GM12891 (cell line): Measurements from ENCODE around the gene FKBP8.

ENCODE experiments used
- DNase-seq: peaks from one replicate; pipeline ENCODE4 v3.0.0; 2011; ENCODE audit warnings: low spot score; ENCODE audit not compliant: insufficient read length
- FAIRE-seq: peaks from 2 replicates; lab custom pipeline; 2011; peaks lifted over from hg19 to GRCh38; lab: Jason Lieb, UNC
- PAX5 ChIP-seq: IDR thresholded peaks from 2 replicates; pipeline ENCODE4 v1.6.1; 2011; ENCODE audit warnings: low read length, moderate library complexity, mild to moderate bottlenecking; ENCODE audit not compliant: insufficient read depth, severe bottlenecking
- POLR2A ChIP-seq: IDR thresholded peaks from 2 replicates; pipeline ENCODE4 v1.6.1; 2011; ENCODE audit warnings: low read depth, low read length, control low read depth
- POLR2AphosphoS5 ChIP-seq: IDR thresholded peaks from 2 replicates; pipeline ENCODE4 v1.6.1; 2011; ENCODE audit warnings: low read depth, low read length, control low read depth
- POU2F2 ChIP-seq: IDR thresholded peaks from 2 replicates; pipeline ENCODE4 v1.6.1; 2011; ENCODE audit warnings: low read depth, mild to moderate bottlenecking, control low read depth, low read length, moderate library complexity
- SPI1 ChIP-seq: IDR thresholded peaks from 2 replicates; pipeline ENCODE4 v1.6.1; 2011; ENCODE audit warnings: low read depth, low read length, control low read depth
- TAF1 ChIP-seq: IDR thresholded peaks from 2 replicates; pipeline ENCODE4 v1.6.1; 2011; ENCODE audit warnings: low read depth, low read length, control low read depth

The FKBP8 gene

DNA sequence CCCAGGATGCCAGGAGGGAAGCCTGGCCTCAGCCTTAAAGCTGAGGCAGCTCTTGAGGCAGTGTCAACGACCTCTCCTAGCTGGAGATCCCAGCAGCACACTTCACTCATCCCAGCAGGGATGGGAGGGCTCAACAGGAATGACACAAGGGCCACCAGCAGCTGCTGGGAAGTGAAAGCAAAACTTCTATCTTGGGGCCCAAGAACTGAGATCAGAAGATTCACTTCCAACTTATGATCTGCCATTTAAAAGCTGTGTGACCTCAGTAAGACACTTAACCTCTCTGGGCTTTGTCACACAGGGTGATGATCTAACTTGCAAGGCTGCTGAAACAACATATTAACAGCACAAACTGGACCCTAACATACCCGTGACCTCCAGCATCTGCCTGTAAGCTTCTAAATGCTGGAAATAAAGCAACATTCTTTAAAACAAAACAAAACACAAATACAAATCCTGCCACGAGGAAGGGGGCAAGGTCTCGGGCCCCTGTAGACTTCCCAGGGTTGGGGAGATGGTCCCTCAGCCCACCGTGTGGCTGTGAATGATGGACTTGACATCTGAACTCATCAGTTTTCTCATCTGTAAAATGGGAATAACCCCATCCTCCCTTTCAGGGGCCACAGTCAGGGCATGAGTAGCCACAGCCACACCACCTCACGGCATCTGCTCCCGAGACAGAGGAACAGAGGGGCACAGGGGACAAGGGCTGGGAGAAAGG, 44.2 kb downstream of the FKBP8 start:
- peak; percentile 83 for FAIRE-seq
- no peak for DNase-seq
- 0 out of 2 replicates have a peak, but pooled peaks have one; percentile 8 for TF ChIP-seq SPI1
- TF ChIP-seq POLR2A: no peak

DNA sequence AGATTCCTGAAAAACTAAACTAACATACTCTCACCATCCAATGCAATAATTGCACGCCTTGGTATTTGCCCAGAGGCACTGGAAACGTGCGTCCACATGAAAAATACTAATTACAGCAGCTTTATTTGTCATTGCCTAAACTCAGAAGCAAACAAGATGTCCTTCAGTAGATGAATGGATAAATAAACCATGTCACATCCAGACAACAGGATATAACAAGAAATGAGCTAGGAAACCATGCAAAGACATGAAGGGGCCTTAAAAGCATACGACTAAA, 46.5 kb downstream of the FKBP8 start:
- FAIRE-seq (no peak), DNase-seq (no peak)
- TF ChIP-seq POLR2AphosphoS5 (no peak), POU2F2 (no peak), TAF1 (no peak), POLR2A (no peak), PAX5 (no peak), SPI1 (no peak)

DNA sequence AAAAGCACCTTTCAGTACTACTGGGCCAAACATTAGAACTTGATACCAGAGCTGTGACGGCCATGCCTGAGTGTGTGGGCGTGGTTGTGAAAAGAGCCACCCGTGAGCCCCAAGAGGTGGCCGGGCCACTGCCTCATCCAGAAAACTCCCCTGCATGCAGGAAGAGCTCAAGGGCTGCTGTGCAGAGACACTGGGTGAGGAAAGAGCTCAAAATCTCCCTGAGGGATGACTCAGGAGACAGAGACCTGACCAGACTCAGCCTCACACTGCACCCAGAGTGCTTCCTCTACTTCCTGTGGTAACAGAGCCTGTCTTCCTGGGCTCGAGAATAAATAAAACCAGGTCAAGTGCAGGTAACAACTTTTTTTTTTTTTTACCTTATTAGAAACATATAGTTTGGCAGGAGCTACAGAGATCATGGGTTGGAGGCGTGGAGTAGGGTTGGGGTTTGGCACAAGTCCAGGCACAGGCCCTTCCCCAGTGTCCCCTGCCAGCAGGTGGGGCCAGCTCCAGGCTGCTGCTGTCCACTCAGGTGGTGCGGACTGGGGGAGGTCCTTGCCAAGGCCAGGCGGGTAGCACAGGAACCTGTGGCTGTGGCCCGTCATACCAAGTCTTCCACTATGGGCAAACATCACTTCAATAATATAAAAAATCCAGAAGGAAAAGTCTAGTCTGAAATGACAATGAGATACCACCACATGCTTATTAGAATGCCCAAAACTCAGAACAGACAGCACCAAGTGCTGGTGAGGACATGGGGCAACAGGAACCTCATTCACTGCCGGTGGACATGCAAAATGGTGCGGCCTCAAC, 47.0 kb downstream of the FKBP8 start:
- peak; percentile 55 for DNase-seq
- FAIRE-seq: peak; percentile 85
- no peak for TF ChIP-seq POLR2A
- no peak for TF ChIP-seq SPI1
- no peak for TF ChIP-seq POLR2AphosphoS5
- TF ChIP-seq POU2F2: no peak
- TF ChIP-seq PAX5: no peak
- no peak for TF ChIP-seq TAF1

DNA sequence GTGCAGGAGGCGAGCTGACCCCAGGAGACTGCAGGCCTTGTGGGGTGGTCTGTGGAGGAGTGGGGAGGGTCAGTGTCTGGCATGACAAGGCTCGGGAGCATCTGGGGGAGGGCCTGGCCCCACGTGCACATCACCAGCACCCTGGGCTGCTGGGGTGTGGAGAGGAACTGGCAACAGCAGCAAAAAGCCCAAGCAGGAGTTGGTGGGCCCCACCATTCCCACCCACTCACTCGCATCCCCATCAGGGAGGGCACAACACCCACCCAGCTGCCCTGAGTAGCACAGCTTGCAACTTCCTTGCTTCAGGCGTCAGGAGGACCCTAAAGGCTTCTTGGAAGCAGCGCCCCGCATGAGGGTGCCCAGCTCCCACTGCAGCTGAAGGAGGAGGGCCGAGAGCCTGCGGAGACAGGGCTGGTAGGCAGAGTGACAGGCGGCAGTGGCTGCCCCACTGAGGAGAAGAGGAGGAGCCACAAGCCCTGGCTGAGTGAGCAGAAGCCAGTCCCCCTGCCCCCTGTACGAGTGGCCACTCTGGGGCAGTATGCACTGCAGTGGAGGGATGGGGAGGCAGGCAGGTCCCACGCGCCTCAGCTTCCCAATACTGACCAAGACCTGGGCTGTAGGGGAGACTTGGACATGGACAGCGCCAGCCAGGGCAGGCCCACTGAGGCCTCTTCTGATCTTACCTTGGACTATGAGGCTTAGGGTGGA, 48.0 kb downstream of the FKBP8 start:
- no peak for FAIRE-seq

DNA sequence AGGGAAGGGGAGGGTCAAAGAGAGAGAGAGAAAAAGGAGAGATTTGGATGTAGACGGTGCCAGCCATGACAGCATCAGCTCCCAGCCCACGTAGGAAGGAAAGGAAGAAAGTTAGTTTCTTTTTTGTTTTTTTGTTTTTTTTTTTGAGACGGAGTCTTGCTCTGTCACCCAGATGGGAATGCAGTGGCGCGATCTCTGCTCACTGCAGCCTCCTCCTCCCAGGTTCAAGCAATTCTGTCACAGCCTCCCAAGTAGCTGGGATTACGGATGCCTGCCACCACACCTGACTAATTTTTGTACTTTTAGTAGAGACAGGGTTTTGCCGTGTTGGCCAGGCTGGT, 49.1 kb downstream of the FKBP8 start:
- TF ChIP-seq POLR2AphosphoS5 (no peak), PAX5 (no peak), SPI1 (no peak), TAF1 (no peak), POLR2A (no peak), POU2F2 (no peak)
- FAIRE-seq: no peak

More for the DNA sequence above, 48.0 kb downstream of the FKBP8 start:
- TF ChIP-seq POLR2A (no peak), POU2F2 (no peak), SPI1 (no peak), TAF1 (no peak), PAX5 (no peak), POLR2AphosphoS5 (no peak)
- no peak for DNase-seq

DNA sequence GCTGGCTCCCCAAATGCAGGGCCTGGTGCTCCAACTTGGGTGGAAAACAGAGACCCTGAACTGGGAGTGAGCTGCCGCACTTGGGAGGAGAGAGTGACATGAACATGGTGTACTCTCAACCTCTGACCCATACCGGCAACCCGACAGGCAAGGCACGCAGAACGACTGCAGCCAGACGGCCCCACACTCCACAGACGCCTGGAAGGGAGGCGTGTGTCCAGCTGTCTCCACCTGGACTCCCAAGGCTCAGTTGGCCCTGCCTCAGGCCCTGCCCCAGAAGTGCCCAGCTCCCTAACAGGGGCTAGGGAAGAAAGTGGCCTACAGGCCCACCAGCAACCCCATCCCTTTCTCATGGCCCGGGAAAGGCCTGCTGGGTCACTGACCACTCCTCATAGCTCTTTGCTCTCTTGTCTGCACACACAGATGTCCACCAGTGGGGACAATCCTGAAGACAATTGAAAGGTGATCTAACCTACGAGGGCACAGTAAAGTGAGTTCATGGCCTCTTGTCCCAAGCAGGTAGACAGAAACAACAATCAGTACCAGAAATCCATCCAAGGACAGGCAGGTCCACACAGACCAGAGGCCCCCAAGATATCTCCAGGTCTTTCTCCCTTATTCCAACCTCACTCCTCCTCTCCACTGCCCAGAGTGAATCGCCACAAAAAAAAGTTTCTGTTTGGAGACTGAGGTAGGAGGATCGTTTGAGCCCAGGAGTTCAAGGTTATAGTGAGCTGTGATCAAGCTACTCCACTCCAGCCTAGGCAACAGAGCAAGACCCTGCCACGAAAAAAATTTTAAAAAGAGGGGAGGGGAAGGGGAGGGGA, 49.7 kb downstream of the FKBP8 start:
- no peak for DNase-seq
- no peak for TF ChIP-seq POU2F2
- TF ChIP-seq POLR2A: no peak
- TF ChIP-seq SPI1: no peak
- TF ChIP-seq POLR2AphosphoS5: no peak
- no peak for TF ChIP-seq TAF1
- TF ChIP-seq PAX5: no peak
- no peak for FAIRE-seq

More for the DNA sequence above, 49.1 kb downstream of the FKBP8 start:
- DNase-seq: no peak

DNA sequence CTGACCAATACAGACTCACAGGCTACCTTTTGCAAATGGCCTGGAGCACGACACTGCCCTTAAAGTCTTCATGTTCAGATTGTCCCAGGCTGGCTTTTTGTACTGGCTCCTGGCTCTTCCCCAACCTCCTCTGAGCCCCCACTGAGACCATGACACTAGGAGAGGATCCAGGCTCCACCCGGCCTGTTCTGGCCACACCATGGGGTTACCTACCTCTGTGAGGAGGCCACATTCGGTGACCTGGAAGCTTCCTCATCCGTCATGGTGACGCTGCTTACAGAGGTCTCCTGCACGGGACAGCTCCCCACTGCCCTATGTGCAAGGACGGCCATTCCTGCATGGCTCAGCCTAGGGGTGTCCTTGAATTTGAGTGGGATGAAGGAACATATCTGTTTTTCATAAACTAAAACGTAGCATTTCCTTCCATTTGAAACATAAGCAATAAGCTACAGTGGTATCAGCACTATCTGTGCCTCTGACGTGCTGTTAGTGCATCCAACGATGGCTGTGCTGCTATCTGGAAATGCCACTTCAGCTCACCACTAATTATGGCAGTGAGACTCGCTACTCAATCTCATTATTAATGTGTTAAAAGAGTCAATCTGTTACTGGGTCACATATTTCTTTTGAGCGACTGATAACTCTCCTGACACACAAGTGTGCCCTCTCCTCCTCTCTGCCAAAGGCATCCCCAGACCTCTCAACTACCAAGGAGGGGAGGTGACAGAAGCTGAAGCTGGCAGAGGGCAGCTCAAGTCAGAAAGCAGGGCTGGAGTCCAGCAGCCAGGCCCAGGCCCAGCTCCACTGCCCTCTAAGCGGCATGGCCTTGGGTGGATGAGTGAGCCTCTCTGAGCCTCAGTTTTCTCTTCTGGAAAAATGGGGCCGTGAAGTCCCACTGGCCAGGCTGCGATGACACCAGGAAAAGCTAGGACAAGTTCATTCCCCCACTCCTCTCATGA, 51.1 kb downstream of the FKBP8 start:
- DNase-seq (no peak), FAIRE-seq (no peak)
- TF ChIP-seq PAX5 (no peak), POLR2AphosphoS5 (no peak), POLR2A (no peak), POU2F2 (no peak), TAF1 (no peak), SPI1 (no peak)

DNA sequence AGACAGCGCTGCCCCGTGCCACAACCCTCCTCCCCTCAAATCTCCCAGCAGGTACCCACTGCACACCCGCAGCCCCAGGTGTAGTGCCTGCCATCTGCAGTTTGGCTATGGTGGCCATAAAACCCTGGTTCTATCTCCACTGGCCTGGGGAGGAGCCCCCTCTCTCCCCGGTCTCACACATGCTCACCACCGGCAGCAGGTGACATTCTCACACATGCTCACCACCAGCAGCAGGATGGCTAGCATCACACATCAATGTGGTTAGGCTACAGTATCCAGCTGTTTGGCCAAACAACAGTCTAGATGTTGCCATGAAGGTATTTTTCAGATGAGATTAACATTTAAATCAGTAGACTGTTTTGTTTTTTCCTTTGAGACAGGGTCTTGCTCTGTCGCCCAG, 52.6 kb downstream of the FKBP8 start:
- no peak for TF ChIP-seq POU2F2
- no peak for TF ChIP-seq POLR2AphosphoS5
- TF ChIP-seq SPI1: no peak
- no peak for TF ChIP-seq POLR2A
- TF ChIP-seq PAX5: no peak
- no peak for TF ChIP-seq TAF1
- FAIRE-seq (no peak), DNase-seq (no peak)
